ENCODE results near the gene DNAH11.
A peak's percentile ranks its signal among the peaks of the same experiment; 100 is the strongest.
"Not testable (repeated sequence)": the region's sequence is repeated elsewhere in the genome, so short reads cannot be mapped to it uniquely, and the experiment has no call there.

DNAH11 gene

DNA sequence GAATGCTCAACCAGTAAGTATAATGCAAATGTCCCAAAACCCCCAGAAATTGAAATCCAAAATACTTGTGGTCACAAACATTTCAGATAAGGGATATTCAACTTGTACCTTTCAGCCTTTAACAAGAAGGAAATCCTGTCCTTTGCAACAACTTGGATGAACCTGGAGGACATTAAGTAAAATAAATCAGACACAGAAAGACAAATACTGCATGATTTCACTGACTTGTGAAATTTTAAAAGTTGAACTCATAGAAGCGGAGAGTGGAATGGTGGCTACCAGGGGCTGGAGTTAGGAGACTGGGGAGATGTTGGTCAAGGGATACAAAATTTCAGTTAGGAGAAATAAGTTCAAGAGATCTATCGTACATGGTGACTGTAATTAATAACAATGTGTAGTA, 187.6 kb downstream of the DNAH11 start:
- no peak for DNase-seq

- no peak for DNase-seq
Measured at GRCh38 chr7:21731977-21732376, 189.1 kb downstream of the DNAH11 start.

GRCh38 chr7:21732956-21733355, 190.1 kb downstream of the DNAH11 start:
- not testable (repeated sequence) for DNase-seq

GRCh38 chr7:21733837-21734236, 191.0 kb downstream of the DNAH11 start:
- DNase-seq: no peak

DNA sequence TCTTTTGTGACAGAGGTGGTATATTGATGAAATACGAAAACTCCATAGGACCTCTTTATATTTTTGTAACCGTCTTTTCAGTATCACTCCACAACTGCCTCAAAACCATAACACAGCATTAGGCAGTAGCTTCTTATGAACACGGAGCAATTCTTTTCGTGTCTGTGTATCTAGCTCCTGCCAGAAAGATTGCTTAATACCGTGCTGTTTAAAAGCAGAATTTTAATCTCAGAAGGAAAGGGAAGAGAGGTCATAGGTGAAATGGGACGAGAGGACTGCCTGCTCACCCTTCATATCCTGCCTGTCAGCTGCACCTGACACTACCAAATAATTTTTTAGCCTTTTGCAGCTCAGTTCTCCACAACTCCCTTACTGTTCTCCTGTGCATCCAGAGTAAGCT, 200.7 kb downstream of the DNAH11 start:
- no peak for DNase-seq

- DNase-seq: no peak
Measured at GRCh38 chr7:21746949-21747348, 204.1 kb downstream of the DNAH11 start.

- no peak for DNase-seq
Measured at GRCh38 chr7:21747806-21748205, 205.0 kb downstream of the DNAH11 start.

DNA sequence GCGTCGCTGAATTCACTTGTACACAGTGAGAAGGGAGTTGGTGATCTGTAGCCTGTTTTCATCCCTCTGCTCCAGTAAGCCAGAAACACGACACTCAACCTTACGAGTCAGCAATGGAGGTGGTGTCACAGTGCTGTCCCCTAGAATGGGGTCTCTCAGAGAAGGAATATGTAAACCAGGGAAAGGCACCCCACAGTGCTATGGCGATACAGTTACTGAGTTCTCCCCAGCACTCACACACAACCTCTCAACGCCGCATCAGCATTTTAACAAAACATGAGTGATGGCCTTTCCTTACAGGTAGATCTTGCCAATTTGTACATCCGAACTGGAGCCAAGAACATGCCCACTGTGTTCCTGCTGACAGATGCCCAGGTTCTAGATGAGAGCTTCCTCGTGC, 206.5 kb downstream of the DNAH11 start:
- no peak for DNase-seq

DNA sequence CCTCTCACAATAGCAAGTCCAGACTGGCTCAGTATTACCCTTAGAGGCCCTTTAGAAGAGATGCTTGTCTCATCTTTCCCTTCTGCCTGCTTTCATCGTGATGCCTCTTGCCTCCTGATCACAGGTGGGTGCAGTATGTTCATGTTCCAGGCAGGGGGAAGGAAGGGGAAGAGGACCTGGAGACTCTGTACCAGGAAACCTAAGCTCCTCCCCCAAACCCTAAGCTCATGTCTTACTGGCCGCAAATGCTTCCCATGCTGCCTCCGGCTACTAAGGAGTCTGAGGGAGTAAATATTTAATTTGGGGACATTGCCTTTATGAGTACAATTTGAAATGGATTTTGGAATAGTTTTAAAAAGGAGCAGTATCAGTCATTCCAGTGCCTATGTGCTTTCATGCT, 210.2 kb downstream of the DNAH11 start:
- no peak for DNase-seq

DNA sequence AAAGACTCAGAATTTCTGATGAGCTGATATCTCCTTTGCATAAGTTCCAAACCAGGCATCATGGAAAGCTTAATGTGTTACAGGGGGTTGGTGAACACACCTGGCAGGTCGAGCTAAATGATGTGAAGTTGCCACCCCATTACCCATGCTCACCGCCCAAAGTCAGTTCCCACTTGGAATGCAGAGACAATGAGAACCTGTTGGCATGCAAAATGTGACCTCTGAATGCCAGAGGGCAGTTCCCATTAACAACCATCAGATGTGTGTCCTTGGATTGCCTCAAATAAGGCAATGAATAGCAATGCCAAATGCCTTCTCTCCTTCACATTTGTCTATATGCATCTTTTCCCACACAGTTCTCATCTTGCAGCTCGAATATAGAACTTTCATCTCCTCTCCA, 212.1 kb downstream of the DNAH11 start:
- DNase-seq: no peak

- no peak for DNase-seq
Measured at GRCh38 chr7:21757537-21758282, 214.9 kb downstream of the DNAH11 start.

DNA sequence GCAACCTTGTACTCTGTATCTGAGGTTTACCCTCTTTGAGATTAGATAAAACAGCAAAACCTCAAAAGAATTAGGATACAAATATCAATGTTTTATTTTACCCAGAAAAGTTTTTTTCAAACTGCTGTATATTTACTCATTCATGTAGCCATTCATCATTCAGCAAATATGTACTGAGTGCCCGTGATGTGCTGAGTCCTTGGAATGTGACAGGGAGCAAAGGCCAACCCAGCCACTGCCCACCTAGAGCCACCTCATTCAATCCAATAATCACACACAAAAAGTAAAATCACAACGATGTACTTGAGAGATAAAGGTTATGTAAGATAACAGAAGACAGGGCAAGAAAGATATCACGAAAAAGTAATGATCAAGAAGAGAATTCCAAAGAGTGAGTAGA, 215.4 kb downstream of the DNAH11 start:
- DNase-seq: no peak

GRCh38 chr7:21762469-21762868, 219.6 kb downstream of the DNAH11 start:
- no peak for DNase-seq

DNA sequence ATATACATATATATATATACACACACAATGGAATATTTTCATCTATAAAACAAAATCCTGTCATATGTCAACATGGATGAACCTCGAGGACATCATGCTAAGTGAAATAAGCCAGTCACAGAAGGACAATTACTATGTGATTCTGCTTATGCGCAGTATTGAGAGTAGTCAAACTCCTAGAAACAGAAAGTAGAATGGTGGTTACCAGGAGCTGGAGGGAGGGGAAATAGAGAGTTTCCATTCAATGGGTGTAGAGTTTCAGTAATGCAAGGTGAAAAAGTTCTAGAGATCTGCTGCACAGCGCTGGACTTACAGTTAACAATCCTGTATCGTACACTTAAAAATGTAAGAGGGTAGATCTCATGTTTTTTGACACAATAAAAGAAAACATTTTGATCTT, 221.0 kb downstream of the DNAH11 start:
- DNase-seq: no peak

DNA sequence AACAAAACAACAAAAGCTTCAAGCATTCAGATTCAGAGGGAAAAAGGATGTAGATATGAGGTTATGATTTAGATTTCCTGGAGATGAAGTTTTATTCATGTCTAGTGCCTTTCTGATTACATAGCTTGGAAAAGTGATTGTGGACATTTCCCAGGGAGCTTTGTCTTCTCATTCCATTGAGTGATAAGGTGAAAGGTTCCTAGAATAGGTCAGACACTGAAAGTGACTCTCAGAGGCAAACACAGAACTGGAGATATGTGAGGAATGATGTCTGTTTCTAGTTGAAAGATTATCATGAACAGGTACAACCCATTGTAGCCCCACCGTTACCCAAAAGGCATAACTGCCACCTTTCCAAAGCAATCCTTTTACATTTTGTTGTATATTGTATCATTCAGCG, 223.4 kb downstream of the DNAH11 start:
- no peak for DNase-seq

- peak; percentile 73 for DNase-seq
Measured at GRCh38 chr7:21767300-21767900, 224.6 kb downstream of the DNAH11 start.

DNA sequence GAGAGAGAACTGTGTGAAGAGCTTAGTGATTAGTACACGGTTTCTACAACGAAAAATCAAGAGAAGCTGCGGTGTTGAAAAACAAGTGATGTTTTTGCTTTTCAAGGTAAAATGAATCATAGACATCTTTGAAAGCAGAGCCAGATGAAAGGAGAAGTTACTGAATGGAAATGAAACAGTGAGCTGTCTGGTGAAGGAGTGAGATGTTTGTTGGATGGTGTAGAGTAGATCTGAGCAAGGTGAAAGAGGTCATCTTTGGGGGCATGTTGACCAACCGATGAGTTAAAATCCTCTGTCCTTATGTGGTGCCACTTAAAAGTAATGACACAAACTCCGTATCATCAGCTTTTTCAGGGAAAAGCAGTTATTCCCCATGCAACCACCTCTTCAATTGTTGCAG, 225.4 kb downstream of the DNAH11 start:
- DNase-seq: no peak

DNA sequence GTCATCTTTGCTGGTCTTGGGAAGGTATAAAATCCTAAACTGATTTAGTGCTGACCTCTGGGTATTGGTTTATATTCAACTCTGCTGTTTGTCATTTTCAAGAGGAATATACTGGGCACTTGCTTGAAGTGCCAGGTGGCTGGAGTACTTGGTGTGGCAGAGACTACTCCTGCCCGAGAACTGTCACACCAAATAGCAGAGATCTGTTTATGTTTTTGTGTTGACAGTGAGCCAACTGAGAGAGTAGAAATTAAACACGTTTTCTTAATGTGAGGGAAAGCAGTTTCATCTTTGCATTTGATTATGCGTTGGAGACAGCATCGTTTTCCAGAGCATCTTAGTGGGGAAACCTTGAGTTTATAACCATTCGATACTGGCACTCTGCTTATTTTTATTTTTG, 228.4 kb downstream of the DNAH11 start:
- no peak for DNase-seq

DNA sequence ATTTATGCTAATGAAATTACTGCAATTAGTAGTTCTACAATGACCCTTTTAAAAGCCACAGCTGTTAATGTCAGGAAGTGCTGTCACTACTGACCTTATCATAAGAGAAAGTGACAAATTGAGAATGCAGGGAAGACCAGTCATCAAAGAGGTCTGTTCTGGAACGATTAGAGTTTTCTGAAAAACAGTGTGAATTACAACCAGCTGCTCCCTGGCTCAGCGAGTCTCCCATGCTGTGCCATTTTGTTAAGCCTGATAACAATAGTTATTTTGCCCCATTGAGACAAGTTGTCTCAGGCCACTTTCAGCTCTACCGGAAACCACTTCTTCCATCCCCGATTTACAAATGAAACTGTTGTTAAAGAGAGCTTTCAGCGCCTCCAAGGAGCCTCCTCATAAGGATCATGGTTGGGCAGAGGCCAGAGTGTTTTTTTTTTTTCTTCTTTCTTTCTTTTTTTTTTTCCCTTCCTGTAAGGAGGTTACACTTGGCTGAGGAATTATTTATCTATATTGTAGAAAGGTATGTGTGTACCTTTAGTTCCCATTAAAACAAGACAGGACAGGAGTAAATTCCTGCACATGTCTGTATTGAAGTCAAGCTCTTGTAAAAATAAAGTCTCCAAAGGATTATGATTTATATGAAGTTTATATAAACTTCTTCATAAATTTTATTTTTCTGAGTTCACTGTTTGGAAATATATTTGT, 229.2 kb downstream of the DNAH11 start:
- peak; percentile 73 for DNase-seq

GRCh38 chr7:21773326-21773725, 230.5 kb downstream of the DNAH11 start:
- no peak for DNase-seq

DNA sequence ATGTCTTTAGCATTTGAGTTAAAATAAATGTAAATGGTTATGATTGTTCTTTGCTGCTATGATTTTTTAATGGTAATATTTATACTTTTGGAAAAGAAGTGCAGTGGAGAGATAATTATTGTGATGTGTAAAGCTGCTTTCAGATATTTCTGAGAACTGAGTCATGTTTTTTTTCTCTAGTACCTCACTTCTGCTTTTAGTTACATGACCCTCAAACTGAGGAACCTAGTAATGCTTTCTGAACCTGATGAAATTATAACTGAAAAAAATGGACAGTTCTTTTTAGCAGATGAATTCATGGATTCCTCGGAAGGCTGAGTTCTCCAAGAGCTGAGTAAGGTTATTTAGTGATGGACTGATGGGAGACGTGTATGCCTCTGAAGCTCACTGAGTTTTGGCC, 235.1 kb downstream of the DNAH11 start:
- DNase-seq: no peak

- no peak for DNase-seq
Measured at GRCh38 chr7:21778953-21779352, 236.1 kb downstream of the DNAH11 start.

GRCh38 chr7:21782996-21783395, 240.2 kb downstream of the DNAH11 start:
- DNase-seq: no peak

GRCh38 chr7:21784989-21785388, 242.2 kb downstream of the DNAH11 start:
- no peak for DNase-seq

Data from hematopoietic multipotent progenitor cell treated with erythropoietin and hydrocortisone succinate and interleukin-3 and kit ligand, for 8 days (in vitro differentiated cells).